Mesothelial cell of epicardium (in vitro differentiated cells): ENCODE results near the gene RTP2. TPM values are rescaled to one million over a fixed set of nuclear protein-coding genes. Genes with fewer than 3 reads are reported as not detected.

Experiments used
- DNase-seq, 2 experiments: peaks; one replicate each; pipeline ENCODE4 v3.0.0; 2021; ENCODE audit warnings: low spot score in 2 of 2; ENCODE audit not compliant: unreplicated experiment in 2 of 2
- H3K27ac Mint-ChIP-seq: 2 replicates; pipeline ENCODE4 v1.8.0; 2021; ENCODE audit warnings: mixed read lengths
- H3K27me3 Mint-ChIP-seq: 2 replicates; pipeline ENCODE4 v1.8.0; 2021; ENCODE audit warnings: low read depth, mixed read lengths
- H3K36me3 Mint-ChIP-seq: 2 replicates; pipeline ENCODE4 v1.8.0; 2021; ENCODE audit warnings: mixed read lengths
- H3K4me1 Mint-ChIP-seq: 2 replicates; pipeline ENCODE4 v1.8.0; 2021; ENCODE audit warnings: mixed read lengths
- H3K4me3 Mint-ChIP-seq: 2 replicates; pipeline ENCODE4 v1.8.0; 2021; ENCODE audit warnings: mild to moderate bottlenecking, moderate library complexity, mixed read lengths
- H3K9me3 Mint-ChIP-seq: 2 replicates; pipeline ENCODE4 v1.8.0; 2021; ENCODE audit warnings: mixed read lengths
- total RNA-seq: library from RNA; stranded (reverse); gene quantifications from 3 replicates; pipeline ENCODE4 v1.2.1, GENCODE V29; 2021
- TF ChIP-seq, protein P1 (sequence below): fragments of 200-600 bp; sonication (generic); IDR thresholded peaks from one replicate; pipeline ENCODE4 v1.5.0; 2021; ENCODE audit warnings: antibody characterized with exemption; ENCODE audit not compliant: unreplicated experiment

RTP2 gene
- total RNA-seq, 1 donor from 2014 or later: not detected

DNA sequence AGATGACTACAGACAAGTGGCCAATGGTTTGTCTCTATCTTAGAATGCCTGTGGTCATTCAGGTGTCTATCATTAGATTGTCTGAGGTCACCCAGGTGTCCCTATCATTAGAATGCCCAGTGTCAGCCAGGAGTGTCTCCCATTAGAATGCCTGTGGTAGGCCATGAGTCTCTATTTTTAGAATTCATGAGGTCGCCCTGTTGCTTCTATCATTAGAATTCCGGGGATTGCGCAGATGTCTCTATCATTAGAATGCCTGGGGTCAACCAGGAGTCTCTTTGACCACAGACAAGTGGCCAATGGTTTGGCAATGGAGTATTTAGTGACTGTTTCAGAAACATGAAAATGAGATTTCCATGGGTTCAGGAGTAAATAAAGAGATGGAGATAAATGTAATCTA, 7.6 kb downstream of the RTP2 start:
- no peaks in the 10 kb centered on the region for H3K4me1 Mint-ChIP-seq
- H3K4me3 Mint-ChIP-seq: no peak overlapping the region
- no peaks in the 10 kb centered on the region for H3K9me3 Mint-ChIP-seq
- H3K36me3 Mint-ChIP-seq: no peaks in the 10 kb centered on the region
- TF ChIP-seq, protein P1, sequence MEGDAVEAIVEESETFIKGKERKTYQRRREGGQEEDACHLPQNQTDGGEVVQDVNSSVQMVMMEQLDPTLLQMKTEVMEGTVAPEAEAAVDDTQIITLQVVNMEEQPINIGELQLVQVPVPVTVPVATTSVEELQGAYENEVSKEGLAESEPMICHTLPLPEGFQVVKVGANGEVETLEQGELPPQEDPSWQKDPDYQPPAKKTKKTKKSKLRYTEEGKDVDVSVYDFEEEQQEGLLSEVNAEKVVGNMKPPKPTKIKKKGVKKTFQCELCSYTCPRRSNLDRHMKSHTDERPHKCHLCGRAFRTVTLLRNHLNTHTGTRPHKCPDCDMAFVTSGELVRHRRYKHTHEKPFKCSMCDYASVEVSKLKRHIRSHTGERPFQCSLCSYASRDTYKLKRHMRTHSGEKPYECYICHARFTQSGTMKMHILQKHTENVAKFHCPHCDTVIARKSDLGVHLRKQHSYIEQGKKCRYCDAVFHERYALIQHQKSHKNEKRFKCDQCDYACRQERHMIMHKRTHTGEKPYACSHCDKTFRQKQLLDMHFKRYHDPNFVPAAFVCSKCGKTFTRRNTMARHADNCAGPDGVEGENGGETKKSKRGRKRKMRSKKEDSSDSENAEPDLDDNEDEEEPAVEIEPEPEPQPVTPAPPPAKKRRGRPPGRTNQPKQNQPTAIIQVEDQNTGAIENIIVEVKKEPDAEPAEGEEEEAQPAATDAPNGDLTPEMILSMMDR: no peak
- peaks cover 40% of the 10 kb centered on the region for H3K27me3 Mint-ChIP-seq
- no peak for DNase-seq
- H3K27ac Mint-ChIP-seq: no peak overlapping the region

DNA sequence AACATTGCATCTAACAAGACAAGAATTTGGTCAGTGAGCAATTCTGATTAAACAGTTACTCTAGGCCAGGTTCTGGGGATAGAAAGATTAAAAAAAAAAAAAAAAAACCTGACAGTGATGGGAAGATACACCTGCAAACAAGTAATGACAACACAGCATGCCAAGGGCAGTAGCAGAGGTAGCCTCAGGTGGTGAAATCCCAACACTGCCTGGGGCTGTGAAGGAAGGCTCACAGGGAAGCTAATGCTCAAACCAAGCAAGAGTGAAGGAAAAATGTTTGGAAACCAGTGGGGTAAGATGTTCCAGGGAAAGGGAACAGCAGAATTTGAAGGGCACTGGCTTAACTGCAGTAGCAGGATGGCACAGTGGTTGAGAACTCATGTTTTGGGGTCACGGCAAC, 8.9 kb downstream of the RTP2 start:
- Mint-ChIP-seq H3K27ac (no peak overlapping the region), H3K9me3 (no peaks in the 10 kb centered on the region), H3K27me3 (peaks cover 39% of the 10 kb centered on the region), H3K4me1 (no peaks in the 10 kb centered on the region), H3K4me3 (no peak overlapping the region), H3K36me3 (no peaks in the 10 kb centered on the region)
- TF ChIP-seq, protein P1: no peak
- DNase-seq: no peak

DNA sequence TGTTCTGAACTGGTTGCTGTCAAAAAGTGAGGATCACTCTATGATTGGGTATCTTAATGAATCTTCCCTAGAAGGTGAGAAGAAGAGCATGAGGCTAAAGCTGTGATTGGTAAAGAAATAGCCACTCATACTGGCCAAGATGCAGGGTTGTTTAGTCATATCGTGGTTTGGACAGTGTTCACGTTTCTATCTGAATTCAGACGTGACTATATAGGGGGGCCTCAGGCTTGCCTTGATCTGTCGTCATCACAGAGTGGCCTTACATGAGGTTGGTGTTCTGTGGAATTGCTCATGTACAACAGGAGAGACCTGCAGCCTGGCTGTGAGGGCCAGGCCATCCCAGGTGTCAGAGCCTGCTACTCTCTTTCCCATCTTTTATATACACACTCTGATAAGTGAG, 12.4 kb downstream of the RTP2 start:
- H3K27ac Mint-ChIP-seq: no peak overlapping the region
- DNase-seq: no peak
- TF ChIP-seq, protein P1: no peak
- H3K9me3 Mint-ChIP-seq: peaks cover 14% of the 10 kb centered on the region
- H3K4me1 Mint-ChIP-seq: no peaks in the 10 kb centered on the region
- no peaks in the 10 kb centered on the region for H3K36me3 Mint-ChIP-seq
- H3K4me3 Mint-ChIP-seq: no peak overlapping the region
- H3K27me3 Mint-ChIP-seq: peaks cover 15% of the 10 kb centered on the region

DNA sequence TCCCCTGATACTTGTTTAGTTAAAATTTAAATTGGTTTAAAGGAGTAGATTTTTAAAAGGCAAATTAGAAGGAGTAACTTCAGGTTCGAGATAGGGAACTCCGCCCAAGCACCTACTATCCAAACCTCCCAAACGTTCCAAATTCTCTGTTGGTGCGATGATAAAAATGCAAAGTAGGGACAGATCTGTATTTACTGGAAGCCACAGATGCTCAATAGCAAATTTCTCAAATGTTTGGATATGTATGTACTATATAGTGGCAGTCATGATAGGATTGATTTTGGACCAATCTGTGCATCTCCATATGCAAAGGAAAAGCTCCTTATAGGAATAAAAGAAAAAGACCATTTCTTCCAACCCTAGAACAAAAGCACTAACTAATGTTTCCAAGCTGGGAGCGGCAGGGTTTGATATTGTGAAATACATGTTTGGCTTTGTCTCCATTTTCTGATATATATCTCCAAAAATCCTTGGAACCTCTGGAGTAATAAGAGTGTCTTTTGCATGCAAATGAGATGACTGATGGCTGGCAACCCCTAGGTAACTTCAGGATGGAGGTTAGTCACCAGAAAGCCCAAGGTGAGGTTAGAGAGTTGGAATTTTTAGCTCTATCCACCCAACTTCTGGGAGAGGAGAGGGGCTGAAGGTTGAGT, 15.6 kb downstream of the RTP2 start:
- Mint-ChIP-seq H3K27me3 (peaks cover 2% of the 10 kb centered on the region), H3K4me1 (no peaks in the 10 kb centered on the region), H3K4me3 (no peak overlapping the region), H3K27ac (no peak overlapping the region), H3K9me3 (peaks cover 17% of the 10 kb centered on the region), H3K36me3 (no peaks in the 10 kb centered on the region)
- TF ChIP-seq, protein P1: no peak
- DNase-seq: no peak

DNA sequence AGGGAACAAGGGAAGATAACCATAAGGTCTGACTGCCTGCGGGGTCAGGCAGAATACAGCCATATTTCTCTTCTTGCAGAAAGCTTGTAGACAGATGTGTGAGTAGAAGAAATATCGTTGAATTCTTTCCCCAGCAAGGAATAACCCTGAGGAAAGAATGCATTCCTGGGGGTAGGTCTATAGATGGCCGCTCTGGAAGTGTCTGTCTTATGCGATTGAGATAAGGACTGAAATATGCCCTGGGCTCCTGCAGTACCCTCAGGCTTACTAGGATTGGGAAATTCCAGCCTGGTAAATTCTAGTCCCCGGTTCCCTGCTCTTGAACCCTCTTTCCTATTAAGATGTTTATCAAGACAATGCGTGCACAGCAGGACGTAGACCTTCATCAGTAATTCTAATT, 16.4 kb downstream of the RTP2 start:
- H3K36me3 Mint-ChIP-seq: no peaks in the 10 kb centered on the region
- H3K4me3 Mint-ChIP-seq: no peak overlapping the region
- H3K27ac Mint-ChIP-seq: no peak overlapping the region
- H3K27me3 Mint-ChIP-seq: peaks cover 2% of the 10 kb centered on the region
- TF ChIP-seq, protein P1: no peak
- DNase-seq: no peak
- H3K4me1 Mint-ChIP-seq: no peaks in the 10 kb centered on the region
- H3K9me3 Mint-ChIP-seq: peaks cover 17% of the 10 kb centered on the region

DNA sequence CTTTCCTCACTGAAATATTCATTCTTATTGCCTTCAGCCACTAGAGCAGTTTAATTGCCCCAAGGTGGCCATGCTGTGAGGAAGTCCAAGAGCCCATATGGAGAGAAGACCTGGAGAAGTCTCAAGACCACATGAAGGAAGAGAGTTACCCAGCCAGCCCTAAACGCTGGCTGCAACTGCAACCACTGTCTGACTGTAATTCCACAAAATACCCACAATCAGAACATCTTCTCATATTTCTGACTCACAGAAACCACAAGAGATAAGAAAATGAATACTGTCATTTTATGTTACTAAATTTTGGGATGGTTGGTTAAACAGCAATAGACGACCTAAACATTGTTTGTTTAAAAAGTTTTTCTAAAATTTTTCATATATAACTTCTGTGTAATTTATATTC, 17.5 kb downstream of the RTP2 start:
- peaks cover 2% of the 10 kb centered on the region for H3K27me3 Mint-ChIP-seq
- H3K4me1 Mint-ChIP-seq: no peaks in the 10 kb centered on the region
- DNase-seq: no peak
- no peak overlapping the region for H3K4me3 Mint-ChIP-seq
- peaks cover 17% of the 10 kb centered on the region for H3K9me3 Mint-ChIP-seq
- H3K27ac Mint-ChIP-seq: no peak overlapping the region
- TF ChIP-seq, protein P1: no peak
- H3K36me3 Mint-ChIP-seq: no peaks in the 10 kb centered on the region
